ENCODE measurements around the gene RSRP1. TPM values are rescaled to one million over a fixed set of nuclear protein-coding genes. Genes with fewer than 3 reads are reported as not detected.
A peak's percentile ranks its signal among the peaks of the same experiment; 100 is the strongest.

RSRP1 gene
- total and polyA plus RNA-seq, 2 of the 13 experiments (the other 11 are each of a cell fraction or from before 2014, with no cell fraction given): 43.9 to 52.8 TPM

GRCh38 chr1:25232866-25233784, 14.1 kb downstream of the RSRP1 start (continued):
- no peak for TF ChIP-seq TERF1 (CRISPR knock-in tag; IDR thresholded peaks at IDR 0.05)
- TF ChIP-seq YEATS2 (CRISPR knock-in tag; IDR thresholded peaks at IDR 0.05; ENCODE audit: borderline replicate concordance): 0 out of 2 replicates have a peak, but pooled peaks have one; percentile 7
- TF ChIP-seq RFX5 (IDR thresholded peaks at IDR 0.05; ENCODE audit: low read depth, low read length): no peak
- TF ChIP-seq SP1 (IDR thresholded peaks at IDR 0.05): no peak
- 0 out of 2 replicates have a peak, but pooled peaks have one; percentile 27 for TF ChIP-seq SP1 (CRISPR knock-in tag; IDR thresholded peaks at IDR 0.05)
- TF ChIP-seq HNF4A (CRISPR knock-in tag; IDR thresholded peaks at IDR 0.05): 0 out of 2 replicates have a peak, but pooled peaks have one; percentile 8
- TF ChIP-seq ZBTB39 (CRISPR knock-in tag; IDR thresholded peaks at IDR 0.05): no peak
- TF ChIP-seq ZBTB44 (CRISPR knock-in tag; IDR thresholded peaks at IDR 0.05): no peak
- TF ChIP-seq POLR2AphosphoS5 (IDR thresholded peaks at IDR 0.05; ENCODE audit: low read depth, low read length): peak; percentile 60
- no peak for TF ChIP-seq ZNF512 (CRISPR knock-in tag; IDR thresholded peaks at IDR 0.05)
- TF ChIP-seq PHF20 (CRISPR knock-in tag; IDR thresholded peaks at IDR 0.05): no peak
- TF ChIP-seq POLR2A (IDR thresholded peaks at IDR 0.05; ENCODE audit: insufficient read depth in 1 of 2, low read depth in 2 of 2, low read length in 2 of 2): peak in 1 of 2 experiments; percentile 63; a peak in 3 of 4 replicates
- TF ChIP-seq MXD4 (CRISPR knock-in tag; IDR thresholded peaks at IDR 0.05): 0 out of 2 replicates have a peak, but pooled peaks have one; percentile 0
- TF ChIP-seq ASH2L (IDR thresholded peaks at IDR 0.05; ENCODE audit: insufficient read length, low read depth, low read length): peak; percentile 26
- no peak for TF ChIP-seq PCBP2 (optimal IDR thresholded peaks at IDR 0.05; ENCODE audit: low read depth, low read length, poor library complexity, severe bottlenecking)
- TF ChIP-seq POLR2G (IDR thresholded peaks at IDR 0.05; ENCODE audit: low read depth, low read length): peak; percentile 25; the same call in 1 of the 2 replicates
- TF ChIP-seq SIX4 (CRISPR knock-in tag; IDR thresholded peaks at IDR 0.05): no peak
- TF ChIP-seq ZSCAN9 (CRISPR knock-in tag; IDR thresholded peaks at IDR 0.05; ENCODE audit: borderline replicate concordance): no peak
- no peak for TF ChIP-seq ZNF580 (CRISPR knock-in tag; IDR thresholded peaks at IDR 0.05; ENCODE audit: borderline replicate concordance, low read depth)
- TF ChIP-seq ZSCAN21 (CRISPR knock-in tag; IDR thresholded peaks at IDR 0.05; ENCODE audit: borderline replicate concordance): no peak
- no peak for TF ChIP-seq EHMT2 (IDR thresholded peaks at IDR 0.05; ENCODE audit: borderline replicate concordance, low read depth, low read length)
